Activated CD4-positive, alpha-beta T cell treated with anti-CD3 and anti-CD28 coated beads, Interleukin-2, amount 50 U/mL, for 1 hour (primary cell): ENCODE data around the gene PRKRIP1.
A peak's percentile ranks its signal among the peaks of the same experiment; 100 is the strongest.
"Not testable (repeated sequence)": the region's sequence is repeated elsewhere in the genome, so short reads cannot be mapped to it uniquely, and the experiment has no call there.

Source experiments
- DNase-seq: peaks from one replicate; pipeline ENCODE4 v3.0.0-alpha.2; 2020

The PRKRIP1 gene

GRCh38 chr7:102432442-102433218 lies 36.5 kb downstream of the PRKRIP1 start:
- DNase-seq: no peak

- DNase-seq: peak; percentile 88
Measured at GRCh38 chr7:102433219-102434038, 37.3 kb downstream of the PRKRIP1 start, which contains the start of gene ORAI2. Gene ORAI2 (plus strand): TSS chr7:102433575. CDS start chr7:102438957, 5,382 bp downstream.

GRCh38 chr7:102434039-102434486 lies 37.9 kb downstream of the PRKRIP1 start:
- DNase-seq: no peak

GRCh38 chr7:102436118-102436517 lies 40.0 kb downstream of the PRKRIP1 start:
- no peak for DNase-seq

- no peak for DNase-seq
Measured at GRCh38 chr7:102439963-102440795, 44.0 kb downstream of the PRKRIP1 start.

- DNase-seq: no peak
Measured at GRCh38 chr7:102444961-102445673, 49.0 kb downstream of the PRKRIP1 start.

- no peak for DNase-seq
Measured at GRCh38 chr7:102445674-102446071, 49.5 kb downstream of the PRKRIP1 start.

- DNase-seq: no peak
Measured at GRCh38 chr7:102446387-102447156, 50.4 kb downstream of the PRKRIP1 start.

GRCh38 chr7:102447311-102447710 lies 51.1 kb downstream of the PRKRIP1 start:
- no peak for DNase-seq

- no peak for DNase-seq
Measured at GRCh38 chr7:102449136-102449535, 53.0 kb downstream of the PRKRIP1 start.

GRCh38 chr7:102450242-102450641 lies 54.1 kb downstream of the PRKRIP1 start:
- DNase-seq: peak; percentile 60

- no peak for DNase-seq
Measured at GRCh38 chr7:102451371-102452054, 55.4 kb downstream of the PRKRIP1 start.

GRCh38 chr7:102452451-102452850 lies 56.3 kb downstream of the PRKRIP1 start:
- DNase-seq: no peak

- DNase-seq: no peak
Measured at GRCh38 chr7:102453319-102453718, 57.2 kb downstream of the PRKRIP1 start.

- no peak for DNase-seq
Measured at GRCh38 chr7:102454468-102454867, 58.3 kb downstream of the PRKRIP1 start.

- DNase-seq: not testable (repeated sequence)
Measured at GRCh38 chr7:102454932-102455331, 58.8 kb downstream of the PRKRIP1 start.

GRCh38 chr7:102455596-102455995 lies 59.4 kb downstream of the PRKRIP1 start:
- DNase-seq: no peak

GRCh38 chr7:102456327-102456726 lies 60.2 kb downstream of the PRKRIP1 start:
- no peak for DNase-seq

- no peak for DNase-seq
Measured at GRCh38 chr7:102457352-102457924, 61.3 kb downstream of the PRKRIP1 start.

- no peak for DNase-seq
Measured at GRCh38 chr7:102459221-102459844, 63.2 kb downstream of the PRKRIP1 start.
